Liver (tissue), 3 donors: ENCODE data around the gene RGS1.

Experiments
- CTCF ChIP-seq: fragments of 150-350 bp; IDR thresholded peaks from 2 replicates; pipeline ENCODE4 v1.5.1; 2017; ENCODE audit warnings: improper control_type of control experiment, low read depth, low read length; ENCODE audit not compliant: missing input control
- JUND ChIP-seq, 2 donors: IDR thresholded peaks; 2 replicates each; pipeline ENCODE4 v1.6.1; 2016; ENCODE audit warnings: antibody characterized with exemption in 2 of 2
- RAD21 ChIP-seq, 2 donors: IDR thresholded peaks; 2 replicates each; pipeline ENCODE4 v1.6.1; 2016; ENCODE audit warnings: antibody characterized with exemption in 2 of 2, mild to moderate bottlenecking in 2 of 2
- SP1 ChIP-seq: IDR thresholded peaks from 2 replicates; pipeline ENCODE4 v1.6.1; 2018; ENCODE audit warnings: antibody characterized with exemption, mild to moderate bottlenecking
- donor health status: healthy.
- donor health status: healthy.

DNA sequence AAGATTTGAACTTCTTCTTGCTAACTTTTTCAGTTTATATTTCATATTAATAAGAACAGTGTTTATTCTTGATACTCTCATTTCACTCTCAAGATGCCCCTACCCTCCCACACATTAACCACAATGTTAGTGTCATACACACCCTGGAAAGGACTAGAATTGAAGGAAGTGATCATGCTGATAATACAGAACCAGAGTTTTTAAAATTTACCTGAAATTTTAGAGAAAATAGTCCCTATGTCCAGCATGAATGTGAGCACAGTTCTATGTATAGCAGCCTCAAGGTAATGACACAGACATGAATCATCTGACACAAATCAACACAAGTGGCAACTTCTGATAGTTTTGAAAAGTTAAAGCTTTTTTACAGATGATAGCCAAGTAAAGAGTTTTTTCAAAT is 26.0 kb downstream of the RGS1 start:
- TF ChIP-seq CTCF: no peak
- TF ChIP-seq JUND (IDR thresholded peaks at IDR 0.05): no peak
- no peak for TF ChIP-seq RAD21 (IDR thresholded peaks at IDR 0.05)
- no peak for TF ChIP-seq SP1
